Astrocyte (in vitro differentiated cells and primary cell): ENCODE results near the gene FRMPD2. TPM values are rescaled to one million over a fixed set of nuclear protein-coding genes. Genes with fewer than 3 reads are reported as not detected.
"Not testable (repeated sequence)": the region's sequence is repeated elsewhere in the genome, so short reads cannot be mapped to it uniquely, and the experiment has no call there.

Experiments used
- DNase-seq: peaks from one replicate; pipeline ENCODE4 v3.0.0-alpha.2; 2010; ENCODE audit warnings: low read depth
- FAIRE-seq: peaks from 2 replicates; lab custom pipeline; 2011; peaks lifted over from hg19 to GRCh38; lab: Jason Lieb, UNC
- H2AFZ ChIP-seq: 2 replicates; pipeline ENCODE4 v1.6.0; 2012; ENCODE audit warnings: low read depth, low read length, inconsistent platforms
- H3K27ac ChIP-seq: 2 replicates; pipeline ENCODE4 v1.5.1; 2011; ENCODE audit warnings: low read depth, low read length, inconsistent platforms
- H3K27me3 ChIP-seq: 2 replicates; pipeline ENCODE4 v1.6.0; 2011; ENCODE audit warnings: low read length, inconsistent platforms; ENCODE audit not compliant: insufficient read depth
- H3K36me3 ChIP-seq: 2 replicates; pipeline ENCODE4 v1.5.1; 2011; ENCODE audit warnings: low read length, inconsistent platforms; ENCODE audit not compliant: insufficient read depth
- H3K4me1 ChIP-seq: 2 replicates; pipeline ENCODE4 v1.5.1; 2011; ENCODE audit warnings: low read length, inconsistent platforms; ENCODE audit not compliant: insufficient read depth
- H3K4me2 ChIP-seq: 2 replicates; pipeline ENCODE4 v1.6.0; 2012; ENCODE audit warnings: low read length, inconsistent platforms
- H3K4me3 ChIP-seq: 2 replicates; pipeline ENCODE4 v1.5.1; 2011; ENCODE audit warnings: low read depth, mild to moderate bottlenecking, low read length, inconsistent platforms; ENCODE audit not compliant: insufficient read depth
- H3K79me2 ChIP-seq: 2 replicates; pipeline ENCODE4 v1.6.0; 2012; ENCODE audit warnings: mild to moderate bottlenecking, low read length, inconsistent platforms; ENCODE audit not compliant: insufficient read depth
- H3K9ac ChIP-seq: 2 replicates; pipeline ENCODE4 v1.6.0; 2012; ENCODE audit warnings: mild to moderate bottlenecking, low read length, inconsistent platforms
- H3K9me3 ChIP-seq: 2 replicates; pipeline ENCODE4 v1.5.1; 2012; ENCODE audit warnings: low read depth, mild to moderate bottlenecking, low read length, inconsistent platforms; ENCODE audit not compliant: insufficient read depth
- H4K20me1 ChIP-seq: 2 replicates; pipeline ENCODE4 v1.6.0; 2012; ENCODE audit warnings: low read length, inconsistent platforms; ENCODE audit not compliant: insufficient read depth
- H3K27ac Mint-ChIP-seq: one replicate; pipeline ENCODE4 v1.8.0; 2021; ENCODE audit warnings: mild to moderate bottlenecking, mixed read lengths; ENCODE audit not compliant: unreplicated experiment
- H3K27me3 Mint-ChIP-seq: one replicate; pipeline ENCODE4 v1.8.0; 2021; ENCODE audit warnings: low read depth, mixed read lengths; ENCODE audit not compliant: unreplicated experiment
- H3K36me3 Mint-ChIP-seq: one replicate; pipeline ENCODE4 v1.8.0; 2021; ENCODE audit warnings: low read depth, mixed read lengths; ENCODE audit not compliant: unreplicated experiment
- H3K4me1 Mint-ChIP-seq: one replicate; pipeline ENCODE4 v1.8.0; 2021; ENCODE audit warnings: low read depth, mixed read lengths; ENCODE audit not compliant: unreplicated experiment
- H3K4me3 Mint-ChIP-seq: one replicate; pipeline ENCODE4 v1.8.0; 2021; ENCODE audit warnings: mild to moderate bottlenecking, moderate library complexity, mixed read lengths; ENCODE audit not compliant: unreplicated experiment
- H3K9me3 Mint-ChIP-seq: one replicate; pipeline ENCODE4 v1.8.0; 2021; ENCODE audit warnings: mild to moderate bottlenecking, mixed read lengths; ENCODE audit not compliant: unreplicated experiment
- EZH2 ChIP-seq: IDR thresholded peaks from 2 replicates; pipeline ENCODE4 v1.6.1; 2012; ENCODE audit warnings: mild to moderate bottlenecking, low read length, inconsistent platforms; ENCODE audit not compliant: insufficient read depth
- total RNA-seq: library from RNA; stranded (reverse); gene quantifications from 2 replicates; pipeline ENCODE4 v1.2.1, GENCODE V29; 2021
- TF ChIP-seq, protein P1 (sequence below): IDR thresholded peaks from 2 replicates; pipeline ENCODE4 v1.5.1; 2011; ENCODE audit warnings: low read depth, mild to moderate bottlenecking, inconsistent platforms, low read length, moderate library complexity; ENCODE audit not compliant: insufficient read depth

FRMPD2 gene
- total RNA-seq, 1 donor from 2014 or later: 0.39 TPM

DNA sequence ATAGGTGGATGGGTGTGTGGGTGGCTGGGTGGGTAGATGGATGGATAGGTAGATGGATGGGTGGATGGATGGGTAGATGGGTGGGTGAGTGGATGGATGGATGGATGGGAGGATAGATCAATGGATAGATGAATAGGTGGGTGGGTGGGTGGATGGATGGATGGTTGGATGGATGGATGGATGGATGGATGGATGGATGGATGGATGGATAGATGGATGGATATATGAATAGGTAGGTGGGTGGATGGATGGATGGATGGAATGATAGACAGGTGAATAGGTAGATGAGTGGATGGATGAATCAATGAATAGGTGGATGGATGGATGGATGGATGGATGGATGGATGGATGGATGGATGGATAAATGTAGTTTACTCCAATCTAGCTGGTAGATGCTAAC, 52.7 kb downstream of the FRMPD2 start:
- Histone ChIP-seq H3K4me1 (no peaks in the 10 kb centered on the region), H3K27me3 (peaks cover 10% of the 10 kb centered on the region), H3K4me3 (no peak overlapping the region), H3K27ac (no peak overlapping the region), H3K9ac (no peak overlapping the region), H3K4me2 (no peak overlapping the region), H3K79me2 (no peaks in the 10 kb centered on the region), H2AFZ (no peak overlapping the region), H3K36me3 (no peaks in the 10 kb centered on the region), H3K9me3 (peaks cover 3% of the 10 kb centered on the region), H4K20me1 (no peaks in the 10 kb centered on the region)
- Mint-ChIP-seq H3K27ac (no peak overlapping the region), H3K36me3 (peaks cover 5% of the 10 kb centered on the region), H3K9me3 (peaks cover 7% of the 10 kb centered on the region), H3K4me1 (peaks cover 10% of the 10 kb centered on the region), H3K27me3 (peaks cover 14% of the 10 kb centered on the region), H3K4me3 (no peak overlapping the region)
- FAIRE-seq: no peak
- TF ChIP-seq, protein P1, sequence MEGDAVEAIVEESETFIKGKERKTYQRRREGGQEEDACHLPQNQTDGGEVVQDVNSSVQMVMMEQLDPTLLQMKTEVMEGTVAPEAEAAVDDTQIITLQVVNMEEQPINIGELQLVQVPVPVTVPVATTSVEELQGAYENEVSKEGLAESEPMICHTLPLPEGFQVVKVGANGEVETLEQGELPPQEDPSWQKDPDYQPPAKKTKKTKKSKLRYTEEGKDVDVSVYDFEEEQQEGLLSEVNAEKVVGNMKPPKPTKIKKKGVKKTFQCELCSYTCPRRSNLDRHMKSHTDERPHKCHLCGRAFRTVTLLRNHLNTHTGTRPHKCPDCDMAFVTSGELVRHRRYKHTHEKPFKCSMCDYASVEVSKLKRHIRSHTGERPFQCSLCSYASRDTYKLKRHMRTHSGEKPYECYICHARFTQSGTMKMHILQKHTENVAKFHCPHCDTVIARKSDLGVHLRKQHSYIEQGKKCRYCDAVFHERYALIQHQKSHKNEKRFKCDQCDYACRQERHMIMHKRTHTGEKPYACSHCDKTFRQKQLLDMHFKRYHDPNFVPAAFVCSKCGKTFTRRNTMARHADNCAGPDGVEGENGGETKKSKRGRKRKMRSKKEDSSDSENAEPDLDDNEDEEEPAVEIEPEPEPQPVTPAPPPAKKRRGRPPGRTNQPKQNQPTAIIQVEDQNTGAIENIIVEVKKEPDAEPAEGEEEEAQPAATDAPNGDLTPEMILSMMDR: no peak
- TF ChIP-seq EZH2: no peak
- DNase-seq: no peak

DNA sequence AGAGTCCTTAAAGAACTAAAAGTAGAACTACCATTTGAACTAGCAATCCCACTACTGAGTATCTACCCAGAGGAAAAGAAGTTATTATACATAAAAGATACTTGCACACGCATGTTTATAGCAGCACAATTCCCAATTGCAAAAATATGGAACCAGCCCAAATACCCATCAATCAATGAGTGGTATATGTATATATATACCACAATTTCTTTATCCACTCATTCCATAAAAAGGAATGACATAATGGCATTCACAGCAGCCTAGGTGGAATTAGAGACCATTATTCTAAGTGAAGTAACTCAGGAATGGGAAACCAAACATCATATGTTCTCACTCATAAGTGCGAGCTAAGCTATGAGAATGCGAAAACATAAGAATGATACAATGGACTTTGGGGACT, 53.5 kb downstream of the FRMPD2 start:
- not testable (repeated sequence) for H3K4me3 Mint-ChIP-seq, H3K4me2 ChIP-seq, H3K27ac ChIP-seq, H3K9me3 Mint-ChIP-seq, H3K27me3 ChIP-seq, DNase-seq, H3K79me2 ChIP-seq, H3K9me3 ChIP-seq, H3K27ac Mint-ChIP-seq, H2AFZ ChIP-seq, H3K4me3 ChIP-seq, H3K4me1 ChIP-seq, H3K4me1 Mint-ChIP-seq, H4K20me1 ChIP-seq, FAIRE-seq, H3K9ac ChIP-seq, H3K36me3 ChIP-seq, H3K36me3 Mint-ChIP-seq
- peaks cover 14% of the 10 kb centered on the region for H3K27me3 Mint-ChIP-seq

DNA sequence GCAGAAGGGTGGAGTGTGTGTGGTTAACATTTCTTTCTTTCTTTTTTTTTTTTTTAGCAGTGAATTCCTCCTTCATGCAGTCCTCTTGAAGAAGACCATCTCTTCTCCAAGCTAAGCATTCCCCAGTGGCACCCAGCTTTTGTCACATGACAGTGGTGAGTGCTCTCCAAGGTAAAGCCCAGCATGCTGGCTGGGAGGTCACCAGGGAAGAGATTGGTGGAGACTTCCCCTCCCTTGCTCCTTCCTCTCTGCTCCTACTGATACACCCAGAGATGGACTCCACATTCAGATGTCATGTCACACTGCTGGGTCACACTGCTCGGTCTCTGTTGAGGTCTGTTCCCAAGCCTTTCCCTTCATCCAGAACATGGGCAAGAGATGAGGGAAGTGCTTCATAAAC, 55.3 kb downstream of the FRMPD2 start:
- Mint-ChIP-seq H3K4me3 (no peak overlapping the region), H3K27me3 (peaks cover 14% of the 10 kb centered on the region), H3K36me3 (peaks cover 5% of the 10 kb centered on the region), H3K4me1 (no peaks in the 10 kb centered on the region), H3K27ac (no peak overlapping the region), H3K9me3 (peaks cover 10% of the 10 kb centered on the region)
- FAIRE-seq: no peak
- Histone ChIP-seq H4K20me1 (no peaks in the 10 kb centered on the region), H3K4me2 (no peak overlapping the region), H3K9me3 (peaks cover 3% of the 10 kb centered on the region), H3K27ac (no peak overlapping the region), H3K9ac (no peak overlapping the region), H3K4me3 (no peak overlapping the region), H3K4me1 (no peaks in the 10 kb centered on the region), H2AFZ (no peak overlapping the region), H3K79me2 (no peaks in the 10 kb centered on the region), H3K36me3 (no peaks in the 10 kb centered on the region), H3K27me3 (peaks cover 7% of the 10 kb centered on the region)
- no peak for DNase-seq
- TF ChIP-seq EZH2: no peak
- TF ChIP-seq, protein P1: no peak
